Kidney (tissue), 14 donors: ENCODE data around the gene CKS1B. TPM values are rescaled to one million over a fixed set of nuclear protein-coding genes. Genes with fewer than 3 reads are reported as not detected.

ENCODE experiments used
- DNase-seq, 5 donors: peaks; one replicate each; pipeline ENCODE4 v3.0.0-alpha.2; 2013 to 2020
- FAIRE-seq: peaks from 2 replicates; lab custom pipeline; 2012; peaks lifted over from hg19 to GRCh38; lab: Jason Lieb, UNC
- H3K27ac ChIP-seq, 2 donors: one replicate each; pipeline ENCODE4 v1.7.0; 2013; ENCODE audit warnings: low read depth in 2 of 2, low read length in 2 of 2, inconsistent platforms in 1 of 2
- H3K27me3 ChIP-seq: one replicate; pipeline ENCODE4 v1.7.1; 2013; ENCODE audit warnings: low read length, inconsistent platforms; ENCODE audit not compliant: control insufficient read depth, insufficient read depth
- H3K36me3 ChIP-seq, 3 donors: one replicate each; pipeline versions ENCODE4 v1.7.0 to v1.7.1; 2013; ENCODE audit warnings: low read length in 3 of 3, control low read depth in 1 of 3, inconsistent platforms in 1 of 3; ENCODE audit not compliant: insufficient read depth in 3 of 3, control insufficient read depth in 2 of 3
- H3K4me1 ChIP-seq, 3 donors: one replicate each; pipeline versions ENCODE4 v1.7.0 to v1.7.1; 2013; ENCODE audit warnings: low read length in 3 of 3, inconsistent platforms in 1 of 3, low read depth in 1 of 3; ENCODE audit not compliant: control insufficient read depth in 2 of 3, insufficient read depth in 2 of 3
- H3K4me3 ChIP-seq, 3 donors: one replicate each; pipeline versions ENCODE4 v1.7.0 to v1.8.1; 2013; ENCODE audit warnings: low read length in 3 of 3, control low read depth in 1 of 3, inconsistent platforms in 1 of 3
- H3K9ac ChIP-seq, 3 donors: one replicate each; pipeline versions ENCODE4 v1.7.0 to v1.7.1; 2013; ENCODE audit warnings: low read length in 3 of 3, control low read depth in 1 of 3, inconsistent platforms in 1 of 3
- H3K9me3 ChIP-seq, 3 donors: one replicate each; pipeline versions ENCODE4 v1.7.0 to v1.7.1; 2013; ENCODE audit warnings: low read length in 3 of 3, control low read depth in 1 of 3, inconsistent platforms in 1 of 3; ENCODE audit not compliant: control insufficient read depth in 2 of 3, insufficient read depth in 1 of 3
- CTCF ChIP-seq: IDR thresholded peaks from 3 replicates; pipeline ENCODE4 v1.5.1; 2012; ENCODE audit warnings: mild to moderate bottlenecking, moderate library complexity, borderline replicate concordance; ENCODE audit not compliant: insufficient read depth; ENCODE audit errors: extremely low read depth
- intact Hi-C: fragments of 100-400 bp; cut with DNase I; formaldehyde crosslinking; loops from one replicate; pipeline ENCODE4 v1.11.1; 2022
- polyA plus RNA-seq: library from polyadenylated mRNA; stranded (reverse); fragments of 350-450 nt; fragmentation: Illumina TruSeq; extraction: RNeasy Lipid Tissue Mini Kit (QIAGEN cat#74804); gene quantifications from one replicate; pipeline ENCODE4 v1.2.3, GENCODE V29; 2014; ENCODE audit warnings: low read depth, low replicate concordance; ENCODE audit not compliant: insufficient read depth
- total RNA-seq: library from RNA; stranded (reverse); fragmentation: NEBNext Ultra II Directional; extraction: Animal tissue kit (Norgen Biotek cat#: 25700); gene quantifications from one replicate; pipeline ENCODE4 v1.2.1, GENCODE V29; 2021
- donor health status: control.
- donor health status: control.
- donor health status: control.
- donor health status: control.
- donor health status: control.
- donor health status: DM: yes; HTN: yes; CAD: no.
- donor health status: Normal renal cell carcinoma (clear cell type).

Gene CKS1B
- total and polyA plus RNA-seq, 2 donors from 2014 or later: 23.1 to 43.1 TPM

DNA sequence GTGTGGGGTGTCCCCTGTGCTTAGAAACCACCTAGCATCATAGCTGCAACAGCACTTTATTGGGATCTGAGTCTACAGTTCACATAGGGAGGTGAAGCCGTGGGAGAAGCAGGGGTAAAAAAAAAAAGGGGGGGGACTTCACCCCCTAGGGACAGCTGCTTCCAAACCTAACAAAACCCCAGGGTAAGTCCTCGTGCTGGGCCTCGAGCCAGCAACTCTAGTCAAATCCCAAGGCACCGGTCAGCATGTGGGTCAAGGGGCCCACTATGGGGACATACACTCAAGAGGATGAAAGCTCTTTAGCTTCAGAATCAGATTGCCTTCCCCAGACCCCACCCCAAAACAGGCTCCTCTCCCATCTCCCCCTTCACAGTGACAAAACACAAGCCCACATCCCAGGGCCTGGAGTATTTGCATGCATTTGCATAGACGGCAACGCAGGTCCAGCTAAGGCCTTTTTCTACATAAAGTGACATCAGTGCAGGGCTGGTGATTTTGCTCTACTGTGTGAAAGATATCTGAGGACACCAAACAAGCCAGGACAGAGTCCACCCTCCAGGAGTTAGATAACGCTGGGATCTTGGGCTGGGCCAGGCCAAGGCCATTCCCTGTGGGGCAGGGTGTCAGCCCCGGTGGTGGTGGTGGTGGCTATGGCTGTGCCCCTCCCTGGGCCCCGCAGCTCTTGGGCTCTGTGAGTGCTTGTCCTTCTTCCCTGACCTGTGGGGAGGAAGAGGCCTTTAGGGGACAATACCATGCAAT is 29.9 kb upstream of the CKS1B start:
- no peak overlapping the region for H3K4me3 ChIP-seq
- DNase-seq (no peak), FAIRE-seq (no peak)
- no peak for TF ChIP-seq CTCF
- intact Hi-C loops: no loop called here
- H3K9me3 ChIP-seq: no peaks in the 10 kb centered on the region
- peaks cover 0 to 14% (median 5%) of the 10 kb centered on the region in 3 donors for H3K36me3 ChIP-seq
- H3K9ac ChIP-seq: no peak overlapping the region
- peaks cover 0 to 24% (median 11%) of the 10 kb centered on the region in 3 donors for H3K4me1 ChIP-seq
- H3K27me3 ChIP-seq: no peaks in the 10 kb centered on the region
- peak overlapping the region in 1 of 2 donors; percentile 45 for H3K27ac ChIP-seq

DNA sequence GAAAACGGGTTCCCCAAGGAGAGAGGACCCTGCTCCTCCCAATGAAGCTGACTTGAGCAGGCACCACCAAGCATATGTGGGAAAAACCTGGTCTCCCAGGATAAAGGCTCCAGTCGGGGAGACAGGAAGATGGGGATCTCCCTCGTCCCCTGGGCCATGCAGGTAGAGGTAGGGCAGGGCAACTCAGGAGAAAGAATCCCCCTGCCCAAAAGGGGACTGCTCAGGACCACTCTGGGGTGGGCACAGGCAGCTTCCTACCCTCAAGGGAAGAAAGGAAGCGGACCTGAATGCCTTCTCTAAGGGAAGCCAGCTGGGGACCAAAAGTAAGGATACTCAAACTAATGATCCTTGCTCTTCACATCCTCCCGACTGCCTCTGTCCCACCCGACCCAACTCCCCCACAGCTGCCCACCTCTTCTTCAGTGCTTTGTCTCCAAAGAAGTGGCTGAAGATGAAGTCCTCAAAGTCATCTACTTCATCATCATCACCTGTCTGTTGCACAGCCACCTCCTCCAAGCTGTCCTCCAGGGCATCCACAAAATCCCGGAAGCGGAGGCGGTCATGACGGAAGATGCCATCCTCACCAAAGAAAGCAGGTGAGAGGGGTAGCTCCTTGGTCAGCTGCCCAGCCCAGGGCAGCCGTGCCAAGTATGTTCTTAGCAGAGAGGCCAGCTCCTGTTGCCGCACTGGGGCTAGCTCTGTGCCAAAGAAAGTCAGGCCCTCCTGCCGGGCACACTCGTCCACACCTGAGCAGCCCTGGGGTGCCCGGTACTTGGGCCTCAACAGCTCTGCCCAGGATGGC is 29.1 kb upstream of the CKS1B start:
- Histone ChIP-seq H3K36me3 (peaks cover 0 to 14% (median 5%) of the 10 kb centered on the region in 3 donors), H3K4me1 (peaks cover 0 to 22% (median 11%) of the 10 kb centered on the region in 3 donors), H3K27me3 (no peaks in the 10 kb centered on the region), H3K4me3 (no peak overlapping the region), H3K9ac (no peak overlapping the region), H3K9me3 (no peaks in the 10 kb centered on the region), H3K27ac (no peak overlapping the region)
- DNase-seq: no peak
- no peak for TF ChIP-seq CTCF
- intact Hi-C loops: no loop called here
- no peak for FAIRE-seq

GRCh38 chr1:154945962-154946850 is 28.3 kb upstream of the CKS1B start:
- Histone ChIP-seq H3K9ac (no peak overlapping the region), H3K27me3 (no peaks in the 10 kb centered on the region), H3K4me1 (peaks cover 0 to 23% (median 11%) of the 10 kb centered on the region in 3 donors), H3K4me3 (no peak overlapping the region), H3K9me3 (no peaks in the 10 kb centered on the region), H3K27ac (no peak overlapping the region), H3K36me3 (peaks cover 0 to 14% (median 12%) of the 10 kb centered on the region in 3 donors)
- no peak for FAIRE-seq
- no peak for DNase-seq
- TF ChIP-seq CTCF: no peak
- intact Hi-C loops: no loop called here
